Measurements from ENCODE around the gene PEX11G. TPM values are rescaled to one million over a fixed set of nuclear protein-coding genes. Genes with fewer than 3 reads are reported as not detected.

PEX11G gene
- total RNA-seq, 1 experiment from 2014 or later, result 6.7 TPM

GRCh38 chr19:7433456-7433855 is 55.4 kb downstream of the PEX11G start:
- DNase-seq (ENCODE audit: low spot score), result peak; percentile 64

DNA sequence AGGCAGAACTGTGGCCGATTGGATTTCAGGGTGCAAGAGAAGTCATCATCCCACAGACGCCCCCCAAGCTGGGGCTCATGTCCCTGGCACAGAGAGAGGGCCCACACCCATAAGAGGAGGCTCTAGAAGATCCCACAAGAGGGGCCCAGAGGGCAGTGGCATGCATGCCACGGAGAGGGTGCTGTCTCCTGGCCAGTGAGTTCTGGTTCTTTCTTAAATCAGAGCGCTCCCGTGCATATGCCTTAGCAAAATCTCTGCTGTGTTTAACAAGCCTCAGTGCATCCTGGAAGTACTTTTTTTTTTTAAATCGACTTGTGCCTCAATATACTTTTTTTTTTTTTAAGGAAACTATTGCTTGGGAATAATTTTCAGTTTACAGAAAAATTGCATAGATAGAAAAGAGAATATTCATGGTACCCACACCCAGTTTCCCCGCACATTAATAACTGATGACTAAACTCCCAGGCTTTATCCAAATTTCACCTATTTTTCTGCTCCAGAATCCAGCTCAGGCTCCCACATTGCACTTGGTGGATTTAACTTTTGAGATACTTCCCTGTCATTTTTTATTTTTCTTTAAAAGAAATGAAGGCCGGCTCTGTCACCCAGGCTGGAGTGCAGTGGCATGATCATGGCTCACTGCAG is 59.1 kb downstream of the PEX11G start:
- DNase-seq (ENCODE audit: low spot score), result no peak

GRCh38 chr19:7428651-7429113 is 60.2 kb downstream of the PEX11G start:
- DNase-seq (ENCODE audit: low spot score), result no peak

DNA sequence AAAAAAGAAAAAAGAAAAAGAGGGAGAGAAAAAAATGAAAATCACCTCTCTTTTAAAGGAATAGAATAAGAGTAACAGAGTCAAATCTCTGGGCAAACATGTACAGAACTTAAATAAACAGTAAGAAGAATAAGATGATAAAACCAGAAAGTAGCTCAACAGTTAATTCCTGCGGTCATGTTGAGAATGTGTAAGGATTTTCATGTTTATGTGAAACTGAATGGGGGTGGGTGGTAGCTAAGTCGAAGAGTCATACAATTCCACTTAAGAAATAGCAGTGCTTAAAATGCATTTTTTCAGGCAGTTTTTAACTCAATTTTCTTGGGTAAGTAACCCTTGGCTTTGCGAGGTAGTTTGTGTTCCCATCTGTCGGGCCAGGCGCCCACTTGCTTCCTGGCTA is 60.9 kb downstream of the PEX11G start:
- no peak for DNase-seq (ENCODE audit: low spot score)

DNA sequence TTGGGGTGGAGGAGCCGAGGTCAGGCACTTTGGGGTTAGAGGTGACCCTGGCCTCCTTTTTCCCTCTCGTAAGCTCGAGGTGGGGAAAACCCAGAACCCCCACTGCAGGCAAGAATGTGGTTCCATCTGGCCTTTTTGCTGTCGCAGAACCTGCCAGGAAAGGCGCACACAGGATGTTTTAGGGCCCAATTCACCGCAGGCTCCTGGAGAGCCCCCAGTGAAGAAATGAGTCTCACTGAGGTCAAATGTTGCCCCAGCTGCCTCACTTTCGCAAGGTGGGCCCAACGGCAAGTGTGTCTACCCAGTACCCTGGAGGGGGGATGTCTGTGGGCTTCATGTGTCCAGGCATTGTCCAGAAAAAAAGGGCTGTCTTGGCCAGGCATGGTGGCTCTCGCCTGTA is 61.8 kb downstream of the PEX11G start:
- no peak for DNase-seq (ENCODE audit: low spot score)

Other genes starting within 250 kb of the PEX11G start
- 7.2 and 8.4 TPM in 2 replicates for gene INSR, start 194.6 kb downstream of the PEX11G start, total RNA-seq (2014; rRNA removed; shearing (Covaris generic))
- 29.0 and 35.7 TPM in 2 replicates for gene ARHGEF18, start 140.1 kb downstream of the PEX11G start, total RNA-seq (2014; rRNA removed; shearing (Covaris generic))
- gene ZNF358, start 27.1 kb upstream of the PEX11G start, total RNA-seq (2014; rRNA removed; shearing (Covaris generic)), result 47.8 and 72.7 TPM in 2 replicates
- 3.1 and 5.0 TPM in 2 replicates for gene MCOLN1, start 33.6 kb upstream of the PEX11G start, total RNA-seq (2014; rRNA removed; shearing (Covaris generic))
- 105 and 138 TPM in 2 replicates for gene PNPLA6, start 46.7 kb upstream of the PEX11G start, total RNA-seq (2014; rRNA removed; shearing (Covaris generic))
- 1.5 and 2.6 TPM in 2 replicates for gene CAMSAP3, start 106.8 kb upstream of the PEX11G start, total RNA-seq (2014; rRNA removed; shearing (Covaris generic))
- gene XAB2, start 140.5 kb upstream of the PEX11G start, total RNA-seq (2014; rRNA removed; shearing (Covaris generic)), result 40.0 and 43.2 TPM in 2 replicates
- gene PET100, start 140.8 kb upstream of the PEX11G start, total RNA-seq (2014; rRNA removed; shearing (Covaris generic)), result 35.8 and 76.6 TPM in 2 replicates
- gene PCP2, start 144.7 kb upstream of the PEX11G start, total RNA-seq (2014; rRNA removed; shearing (Covaris generic)), result not detected in 2 replicates
- 0.12 and 0.84 TPM in 2 replicates for gene STXBP2, start 148.1 kb upstream of the PEX11G start, total RNA-seq (2014; rRNA removed; shearing (Covaris generic))
- not detected in 2 replicates for gene RETN, start 180.0 kb upstream of the PEX11G start, total RNA-seq (2014; rRNA removed; shearing (Covaris generic))
- not detected in 2 replicates for gene MCEMP1, start 188.1 kb upstream of the PEX11G start, total RNA-seq (2014; rRNA removed; shearing (Covaris generic))
- 118 and 176 TPM in 2 replicates for gene TRAPPC5, start 191.8 kb upstream of the PEX11G start, total RNA-seq (2014; rRNA removed; shearing (Covaris generic))
- not detected in 2 replicates for gene FCER2, start 213.1 kb upstream of the PEX11G start, total RNA-seq (2014; rRNA removed; shearing (Covaris generic))
- gene CLEC4G, start 243.1 kb upstream of the PEX11G start, total RNA-seq (2014; rRNA removed; shearing (Covaris generic)), result not detected in 2 replicates